Umbilical cord (tissue), 2 donors: ENCODE results near the gene TNS1. TPM values are rescaled to one million over a fixed set of nuclear protein-coding genes. Genes with fewer than 3 reads are reported as not detected.
"Not testable (repeated sequence)": the region's sequence is repeated elsewhere in the genome, so short reads cannot be mapped to it uniquely, and the experiment has no call there.

Experiments
- DNase-seq: peaks from one replicate; pipeline ENCODE4 v3.0.0-alpha.2; 2015; ENCODE audit warnings: low spot score
- total RNA-seq: library from RNA; depleted of rRNA; stranded (reverse); fragments of >200 nt; gene quantifications from one replicate; pipeline ENCODE4 v1.2.3, GENCODE V29; 2014; ENCODE audit warnings: low replicate concordance; ENCODE audit not compliant: insufficient read depth

Gene TNS1
- 255 TPM for total RNA-seq

- peak; percentile 78 for DNase-seq
These were observed at the start of gene TNS1 for GRCh38 chr2:218002845-218003180. TNS1 (minus strand) TSS chr2:218002995; CDS start chr2:218002872, 123 bp downstream.

- no peak for DNase-seq
These were observed 49.1 kb upstream of the TNS1 start for GRCh38 chr2:218051903-218052302.

GRCh38 chr2:218047536-218048225 is 44.9 kb upstream of the TNS1 start:
- no peak for DNase-seq

- peak; percentile 79 for DNase-seq
These were observed 43.4 kb upstream of the TNS1 start for GRCh38 chr2:218046238-218046637.

- not testable (repeated sequence) for DNase-seq
These were observed 41.8 kb upstream of the TNS1 start for GRCh38 chr2:218044599-218044998.

- DNase-seq: no peak
These were observed 40.9 kb upstream of the TNS1 start for GRCh38 chr2:218043701-218044109.

- no peak for DNase-seq
These were observed 40.3 kb upstream of the TNS1 start for GRCh38 chr2:218043100-218043499.

- DNase-seq: no peak
These were observed 38.7 kb upstream of the TNS1 start for GRCh38 chr2:218041302-218042168.

GRCh38 chr2:218040883-218041282 is 38.1 kb upstream of the TNS1 start:
- no peak for DNase-seq

- no peak for DNase-seq
These were observed 36.4 kb upstream of the TNS1 start for GRCh38 chr2:218039171-218039570.

- no peak for DNase-seq
These were observed 33.6 kb upstream of the TNS1 start for GRCh38 chr2:218036371-218036770.

- DNase-seq: no peak
These were observed 32.8 kb upstream of the TNS1 start for GRCh38 chr2:218035463-218036100.

GRCh38 chr2:218034497-218035213 is 31.9 kb upstream of the TNS1 start:
- DNase-seq: peak; percentile 82

GRCh38 chr2:218033590-218034496 is 31.0 kb upstream of the TNS1 start:
- no peak for DNase-seq

GRCh38 chr2:218033208-218033589 is 30.4 kb upstream of the TNS1 start:
- no peak for DNase-seq

- peak; percentile 36 for DNase-seq
These were observed 29.8 kb upstream of the TNS1 start for GRCh38 chr2:218032336-218033171.

- DNase-seq: no peak
These were observed 29.0 kb upstream of the TNS1 start for GRCh38 chr2:218031771-218032257.

GRCh38 chr2:218031261-218031660 is 28.5 kb upstream of the TNS1 start:
- DNase-seq: no peak

GRCh38 chr2:218030409-218031195 is 27.8 kb upstream of the TNS1 start:
- no peak for DNase-seq
